ENCODE data around the gene SAP25.

GRCh38 chr7:100589341-100589947, 15.7 kb upstream of the SAP25 start:
- TF ChIP-seq CTCF (IDR thresholded peaks at IDR 0.05) (no peak), POLR2A (IDR thresholded peaks at IDR 0.05) (no peak)
